ENCODE results near the gene PRF1. TPM values are rescaled to one million over a fixed set of nuclear protein-coding genes. Genes with fewer than 3 reads are reported as not detected.

Gene PRF1
- total RNA-seq, 4 donors from 2014 or later: 1.4 to 3.5 (median 2.9) TPM

GRCh38 chr10:70599791-70600190 is 2.8 kb downstream of the PRF1 start:
- intact Hi-C loops (cut with DNase I): no loop called here
- H3K27ac ChIP-seq: no peak overlapping the region
- WGBS, 2 donors: 94 to 98% methylated on average over 4 of the region's 4 CpGs
- DNase-seq: no peak
- TF ChIP-seq POLR2A (IDR thresholded peaks at IDR 0.05): no peak
- TF ChIP-seq, protein P1, sequence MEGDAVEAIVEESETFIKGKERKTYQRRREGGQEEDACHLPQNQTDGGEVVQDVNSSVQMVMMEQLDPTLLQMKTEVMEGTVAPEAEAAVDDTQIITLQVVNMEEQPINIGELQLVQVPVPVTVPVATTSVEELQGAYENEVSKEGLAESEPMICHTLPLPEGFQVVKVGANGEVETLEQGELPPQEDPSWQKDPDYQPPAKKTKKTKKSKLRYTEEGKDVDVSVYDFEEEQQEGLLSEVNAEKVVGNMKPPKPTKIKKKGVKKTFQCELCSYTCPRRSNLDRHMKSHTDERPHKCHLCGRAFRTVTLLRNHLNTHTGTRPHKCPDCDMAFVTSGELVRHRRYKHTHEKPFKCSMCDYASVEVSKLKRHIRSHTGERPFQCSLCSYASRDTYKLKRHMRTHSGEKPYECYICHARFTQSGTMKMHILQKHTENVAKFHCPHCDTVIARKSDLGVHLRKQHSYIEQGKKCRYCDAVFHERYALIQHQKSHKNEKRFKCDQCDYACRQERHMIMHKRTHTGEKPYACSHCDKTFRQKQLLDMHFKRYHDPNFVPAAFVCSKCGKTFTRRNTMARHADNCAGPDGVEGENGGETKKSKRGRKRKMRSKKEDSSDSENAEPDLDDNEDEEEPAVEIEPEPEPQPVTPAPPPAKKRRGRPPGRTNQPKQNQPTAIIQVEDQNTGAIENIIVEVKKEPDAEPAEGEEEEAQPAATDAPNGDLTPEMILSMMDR (IDR thresholded peaks at IDR 0.05): no peak
- H3K9me3 ChIP-seq: no peaks in the 10 kb centered on the region
- no peak overlapping the region for H3K4me3 ChIP-seq (replicated peaks in 1 of 3)
- H3K27me3 ChIP-seq: no peaks in the 10 kb centered on the region
- H3K4me1 ChIP-seq: no peaks in the 10 kb centered on the region
- H3K36me3 ChIP-seq: no peaks in the 10 kb centered on the region

DNA sequence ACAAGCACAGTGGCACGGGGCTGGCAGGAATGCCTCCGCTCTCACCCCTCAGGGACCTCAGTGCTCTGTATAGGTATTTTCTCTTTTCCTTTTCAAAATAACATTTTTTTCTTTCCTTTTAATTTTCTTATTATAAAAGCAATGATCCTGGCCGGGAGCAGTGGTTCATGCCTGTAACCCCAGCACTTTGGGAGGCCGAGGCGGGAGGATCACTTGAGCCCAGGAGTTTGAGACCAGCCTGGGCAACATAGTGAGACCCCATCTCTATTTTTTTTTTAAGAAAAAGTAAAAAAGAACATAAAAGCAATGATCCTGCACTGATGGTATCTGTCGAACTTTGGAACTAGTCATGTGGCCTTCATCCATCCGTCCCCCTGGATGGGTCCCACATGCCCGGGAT is 3.2 kb downstream of the PRF1 start:
- no peaks in the 10 kb centered on the region for H3K4me1 ChIP-seq
- intact Hi-C loops (cut with DNase I): no loop called here
- H3K27ac ChIP-seq: no peak overlapping the region
- no peaks in the 10 kb centered on the region for H3K9me3 ChIP-seq
- TF ChIP-seq POLR2A (IDR thresholded peaks at IDR 0.05): no peak
- TF ChIP-seq, protein P1 (IDR thresholded peaks at IDR 0.05): no peak
- no peak for DNase-seq
- WGBS, 2 donors: 92 to 96% methylated on average over 8 of the region's 8 CpGs
- no peaks in the 10 kb centered on the region for H3K27me3 ChIP-seq
- H3K36me3 ChIP-seq: no peaks in the 10 kb centered on the region
- H3K4me3 ChIP-seq (replicated peaks in 1 of 3): no peak overlapping the region

DNA sequence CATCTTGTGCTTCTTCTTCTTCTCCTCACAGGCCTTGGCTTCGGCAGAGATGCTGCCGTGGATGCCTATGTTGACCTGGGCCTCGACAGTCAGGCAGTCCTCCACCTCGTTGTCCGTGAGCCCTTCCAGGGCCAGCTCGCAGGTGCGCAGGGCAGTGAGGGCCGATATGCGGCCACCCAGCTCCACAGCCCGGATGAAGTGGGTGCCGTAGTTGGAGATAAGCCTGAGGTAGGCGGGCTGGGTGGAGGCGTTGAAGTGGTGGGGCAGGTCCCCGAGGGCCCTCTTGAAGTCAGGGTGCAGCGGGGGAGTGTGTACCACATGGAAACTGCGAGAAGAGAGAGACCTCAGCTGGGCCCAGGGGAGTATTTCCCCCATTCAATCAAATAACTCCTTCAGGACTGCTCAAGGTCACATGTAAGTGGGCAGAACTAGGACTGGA is 3.7 kb downstream of the PRF1 start:
- Histone ChIP-seq H3K27me3 (no peaks in the 10 kb centered on the region), H3K27ac (no peak overlapping the region), H3K4me1 (no peaks in the 10 kb centered on the region), H3K4me3 (replicated peaks in 1 of 3) (no peak overlapping the region), H3K36me3 (no peaks in the 10 kb centered on the region), H3K9me3 (no peaks in the 10 kb centered on the region)
- intact Hi-C loops (cut with DNase I): no loop called here
- WGBS, 2 donors: 67% methylated on average over 12 to 16 of the region's 16 CpGs
- TF ChIP-seq POLR2A (IDR thresholded peaks at IDR 0.05): no peak
- TF ChIP-seq, protein P1 (IDR thresholded peaks at IDR 0.05): no peak
- DNase-seq: no peak

DNA sequence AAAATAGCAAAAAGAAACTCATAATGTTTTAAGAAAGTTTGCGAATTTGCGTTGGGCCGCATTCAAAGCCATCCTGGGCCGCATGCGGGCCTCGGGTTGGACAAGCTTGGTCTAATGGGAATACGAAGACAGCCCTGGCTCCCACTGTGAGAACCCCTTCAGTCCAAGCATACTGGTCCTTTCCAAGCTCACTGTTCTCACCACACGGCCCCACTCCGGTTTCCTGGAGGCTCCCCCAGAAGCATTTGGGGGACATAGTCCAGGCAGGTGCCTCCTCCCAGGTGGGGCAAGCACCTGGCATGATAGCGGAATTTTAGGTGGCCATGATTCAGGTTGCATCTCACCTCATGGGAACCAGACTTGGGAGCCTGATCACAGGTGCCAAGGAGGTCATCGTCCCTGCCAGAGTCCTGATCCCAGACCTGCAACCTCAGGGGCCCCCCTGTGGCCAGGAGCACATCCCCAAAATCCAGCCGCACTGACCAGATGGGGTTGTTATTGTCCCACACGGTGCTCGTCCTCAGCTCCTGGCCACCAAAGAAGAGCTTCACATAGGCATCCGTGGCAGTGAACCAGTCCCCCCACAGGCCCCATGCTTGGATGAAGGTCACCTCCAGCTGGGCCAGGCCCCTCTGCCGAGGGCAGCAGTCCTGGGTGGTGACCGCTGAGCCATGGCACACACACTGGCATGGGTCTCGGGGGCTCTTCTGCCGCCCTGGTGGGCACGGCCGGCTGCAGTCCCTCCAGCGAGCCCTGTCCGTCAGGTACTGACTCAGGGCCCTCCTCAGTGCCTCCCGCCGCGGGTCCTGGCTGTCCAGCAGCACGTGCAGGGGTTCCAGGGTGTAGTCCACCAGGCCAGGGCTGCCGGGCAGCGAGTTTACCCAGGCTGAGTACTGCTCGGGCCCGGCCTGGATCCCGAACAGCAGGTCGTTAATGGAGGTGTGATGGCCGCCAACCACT is 4.4 kb downstream of the PRF1 start:
- 92 to 95% methylated on average over 22 to 32 of the region's 34 CpGs for WGBS, 2 donors
- Histone ChIP-seq H3K9me3 (no peaks in the 10 kb centered on the region), H3K4me3 (replicated peaks in 1 of 3) (no peak overlapping the region), H3K27me3 (no peaks in the 10 kb centered on the region), H3K36me3 (no peaks in the 10 kb centered on the region), H3K27ac (no peak overlapping the region), H3K4me1 (no peaks in the 10 kb centered on the region)
- no peak for DNase-seq
- intact Hi-C loops (cut with DNase I): no loop called here
- no peak for TF ChIP-seq POLR2A (IDR thresholded peaks at IDR 0.05)
- TF ChIP-seq, protein P1 (IDR thresholded peaks at IDR 0.05): no peak

Data from thyroid gland (tissue), 4 donors.